ENCODE results near the gene CTNND2.

Gene CTNND2

GRCh38 chr5:11520241-11520930, 383.9 kb downstream of the CTNND2 start:
- DNase-seq (ENCODE audit: low read depth), result no peak

GRCh38 chr5:11519236-11519635, 385.0 kb downstream of the CTNND2 start:
- no peak for DNase-seq (ENCODE audit: low read depth)

GRCh38 chr5:11518676-11519075, 385.6 kb downstream of the CTNND2 start:
- DNase-seq (ENCODE audit: low read depth), result no peak

GRCh38 chr5:11514705-11515432, 389.4 kb downstream of the CTNND2 start:
- DNase-seq (ENCODE audit: low read depth), result no peak

- no peak for DNase-seq (ENCODE audit: low read depth)
Measured at GRCh38 chr5:11511878-11512277, 392.4 kb downstream of the CTNND2 start.

GRCh38 chr5:11510889-11511288, 393.4 kb downstream of the CTNND2 start:
- no peak for DNase-seq (ENCODE audit: low read depth)

GRCh38 chr5:11509793-11510192, 394.5 kb downstream of the CTNND2 start:
- DNase-seq (ENCODE audit: low read depth), result no peak

- no peak for DNase-seq (ENCODE audit: low read depth)
Measured at GRCh38 chr5:11507156-11507910, 396.9 kb downstream of the CTNND2 start.

GRCh38 chr5:11504886-11505193, 399.4 kb downstream of the CTNND2 start:
- DNase-seq (ENCODE audit: low read depth), result no peak

GRCh38 chr5:11504065-11504885, 400.0 kb downstream of the CTNND2 start:
- DNase-seq (ENCODE audit: low read depth), result no peak

- no peak for DNase-seq (ENCODE audit: low read depth)
Measured at GRCh38 chr5:11502783-11503182, 401.5 kb downstream of the CTNND2 start.

- DNase-seq (ENCODE audit: low read depth), result no peak
Measured at GRCh38 chr5:11497651-11498050, 406.6 kb downstream of the CTNND2 start.

GRCh38 chr5:11496137-11496719, 408.0 kb downstream of the CTNND2 start:
- DNase-seq (ENCODE audit: low read depth), result no peak

GRCh38 chr5:11494340-11494739, 409.9 kb downstream of the CTNND2 start:
- DNase-seq (ENCODE audit: low read depth), result no peak

- DNase-seq (ENCODE audit: low read depth), result no peak
Measured at GRCh38 chr5:11491404-11492075, 412.7 kb downstream of the CTNND2 start.

- no peak for DNase-seq (ENCODE audit: low read depth)
Measured at GRCh38 chr5:11483630-11484029, 420.6 kb downstream of the CTNND2 start.

GRCh38 chr5:11482011-11482410, 422.2 kb downstream of the CTNND2 start:
- no peak for DNase-seq (ENCODE audit: low read depth)

GRCh38 chr5:11477786-11478185, 426.5 kb downstream of the CTNND2 start:
- DNase-seq (ENCODE audit: low read depth), result no peak

- DNase-seq (ENCODE audit: low read depth), result no peak
Measured at GRCh38 chr5:11476866-11477265, 427.4 kb downstream of the CTNND2 start.

- no peak for DNase-seq (ENCODE audit: low read depth)
Measured at GRCh38 chr5:11468334-11469039, 435.8 kb downstream of the CTNND2 start.

GRCh38 chr5:11467588-11467987, 436.7 kb downstream of the CTNND2 start:
- no peak for DNase-seq (ENCODE audit: low read depth)
